D721Med (cell line): ENCODE data around the gene PLXNA4.

Experiments
- DNase-seq: peaks from one replicate; pipeline ENCODE4 v3.0.0; 2011; ENCODE audit warnings: low spot score; ENCODE audit not compliant: insufficient read length
- FAIRE-seq: peaks from 2 replicates; lab custom pipeline; 2011; peaks lifted over from hg19 to GRCh38; lab: Jason Lieb, UNC
- TF ChIP-seq, protein P1 (sequence below): IDR thresholded peaks from 2 replicates; pipeline ENCODE4 v1.5.1; 2012; ENCODE audit warnings: mild to moderate bottlenecking, control low read depth; ENCODE audit not compliant: insufficient read depth; ENCODE audit errors: missing control alignments

PLXNA4 gene

DNA sequence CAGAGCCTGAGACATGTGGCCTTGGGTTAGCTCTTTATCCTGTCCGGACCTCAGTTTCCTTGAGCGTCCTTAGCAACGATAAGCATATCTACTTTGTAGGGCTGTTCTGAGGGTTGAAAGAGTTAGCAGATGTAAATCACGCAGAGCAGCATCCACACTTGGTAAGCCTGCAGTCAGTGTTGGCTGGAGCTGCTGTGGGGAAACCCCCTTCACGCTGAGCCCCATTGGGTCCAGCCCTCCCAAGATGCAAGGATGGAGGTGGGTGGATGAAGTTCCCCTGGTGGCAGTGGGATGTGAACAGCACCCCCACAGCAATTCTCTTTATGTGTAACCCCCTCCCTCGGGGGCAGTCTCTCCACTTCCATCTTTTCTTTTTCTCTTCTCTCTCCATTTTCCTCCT is 109.9 kb downstream of the PLXNA4 start:
- DNase-seq (no peak), FAIRE-seq (no peak)
- TF ChIP-seq, protein P1, sequence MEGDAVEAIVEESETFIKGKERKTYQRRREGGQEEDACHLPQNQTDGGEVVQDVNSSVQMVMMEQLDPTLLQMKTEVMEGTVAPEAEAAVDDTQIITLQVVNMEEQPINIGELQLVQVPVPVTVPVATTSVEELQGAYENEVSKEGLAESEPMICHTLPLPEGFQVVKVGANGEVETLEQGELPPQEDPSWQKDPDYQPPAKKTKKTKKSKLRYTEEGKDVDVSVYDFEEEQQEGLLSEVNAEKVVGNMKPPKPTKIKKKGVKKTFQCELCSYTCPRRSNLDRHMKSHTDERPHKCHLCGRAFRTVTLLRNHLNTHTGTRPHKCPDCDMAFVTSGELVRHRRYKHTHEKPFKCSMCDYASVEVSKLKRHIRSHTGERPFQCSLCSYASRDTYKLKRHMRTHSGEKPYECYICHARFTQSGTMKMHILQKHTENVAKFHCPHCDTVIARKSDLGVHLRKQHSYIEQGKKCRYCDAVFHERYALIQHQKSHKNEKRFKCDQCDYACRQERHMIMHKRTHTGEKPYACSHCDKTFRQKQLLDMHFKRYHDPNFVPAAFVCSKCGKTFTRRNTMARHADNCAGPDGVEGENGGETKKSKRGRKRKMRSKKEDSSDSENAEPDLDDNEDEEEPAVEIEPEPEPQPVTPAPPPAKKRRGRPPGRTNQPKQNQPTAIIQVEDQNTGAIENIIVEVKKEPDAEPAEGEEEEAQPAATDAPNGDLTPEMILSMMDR = no peak

DNA sequence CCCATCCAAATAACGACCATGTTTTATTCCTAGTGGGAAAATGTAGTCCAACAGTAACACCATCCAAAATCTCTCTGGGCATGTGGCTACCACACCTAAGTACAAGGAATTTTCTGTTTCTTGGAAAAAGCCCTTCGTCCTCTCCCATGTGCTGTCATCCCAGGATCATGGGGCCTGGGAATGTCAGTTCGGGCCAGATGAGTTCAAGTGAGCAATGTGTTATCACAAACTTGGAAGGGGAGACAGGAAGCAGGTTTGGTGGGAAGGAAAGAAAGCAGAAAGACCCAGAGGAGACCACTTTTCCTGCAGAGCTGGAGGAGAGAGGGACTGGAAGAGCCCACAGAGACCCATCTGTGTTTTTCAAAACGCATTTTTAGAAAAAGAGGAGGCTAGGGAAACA is 110.8 kb downstream of the PLXNA4 start:
- DNase-seq = no peak
- no peak for FAIRE-seq
- TF ChIP-seq, protein P1 = no peak

DNA sequence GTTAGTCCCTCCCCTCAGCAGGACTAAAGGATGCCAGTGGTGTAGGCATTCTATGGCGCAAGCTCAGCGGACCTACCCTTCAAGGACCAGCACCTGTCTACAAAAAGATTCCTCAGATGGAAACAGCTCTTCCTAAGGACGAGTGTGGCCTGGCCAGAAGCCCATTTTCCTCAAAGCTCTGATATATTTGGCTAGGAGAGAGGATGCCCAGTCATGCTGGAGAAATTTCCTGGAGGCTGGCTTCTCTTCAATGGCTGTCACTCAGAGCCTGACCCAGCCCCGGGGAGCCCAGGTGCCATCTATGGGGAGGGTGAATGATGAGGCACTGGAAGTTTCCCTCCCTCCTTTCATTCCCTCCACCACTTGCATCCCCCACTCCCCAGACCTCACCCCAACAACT is 111.5 kb downstream of the PLXNA4 start:
- FAIRE-seq (no peak), DNase-seq (no peak)
- TF ChIP-seq, protein P1 = no peak

GRCh38 chr7:132463922-132464321 is 112.3 kb downstream of the PLXNA4 start:
- DNase-seq (no peak), FAIRE-seq (no peak)
- TF ChIP-seq, protein P1 = no peak

DNA sequence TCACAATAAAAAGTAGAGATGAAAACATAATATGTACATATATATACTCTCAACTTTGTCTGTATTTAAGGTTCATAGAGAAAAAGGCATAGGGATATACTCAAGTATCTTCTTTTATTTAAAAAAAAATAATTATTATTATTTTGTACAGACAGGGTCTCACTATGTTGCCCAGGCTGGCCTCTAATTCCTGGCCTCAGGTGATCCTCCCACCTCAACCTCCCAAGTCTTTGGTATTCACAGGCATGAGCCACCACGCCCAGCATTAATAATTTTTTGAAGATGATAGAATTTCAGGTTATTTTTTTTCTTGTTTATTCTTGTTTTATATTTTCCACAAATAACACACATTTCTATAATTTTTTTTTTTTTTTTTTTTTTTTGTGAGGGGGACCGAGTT is 113.8 kb downstream of the PLXNA4 start:
- DNase-seq (no peak), FAIRE-seq (no peak)
- TF ChIP-seq, protein P1 = no peak

DNA sequence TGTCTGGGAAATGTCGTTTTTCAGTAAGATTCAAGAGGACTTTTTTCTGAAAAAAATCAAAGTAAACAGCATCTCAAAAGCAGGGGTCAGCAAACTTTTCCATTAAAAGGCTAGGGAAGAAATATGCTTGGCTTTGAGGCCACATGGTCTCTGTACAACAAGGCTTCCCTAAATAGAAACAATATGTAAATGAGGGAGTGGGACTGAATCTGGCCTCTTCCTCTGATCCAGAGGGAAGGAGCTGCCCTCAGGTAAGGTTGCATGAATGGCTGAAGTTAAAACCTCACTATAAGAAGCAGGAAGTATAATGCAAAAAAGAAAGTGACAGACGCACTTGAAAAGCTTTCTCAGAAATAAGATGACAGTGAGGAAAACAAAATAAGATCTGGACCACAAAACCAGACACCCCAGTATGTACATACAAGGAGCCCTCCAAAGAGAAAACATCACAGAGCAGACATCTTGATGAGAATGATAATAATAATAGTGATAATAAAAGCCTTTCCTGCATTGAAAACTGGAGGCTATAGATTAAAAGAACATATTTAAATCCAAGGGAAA is 115.2 kb downstream of the PLXNA4 start:
- FAIRE-seq (no peak), DNase-seq (no peak)
- TF ChIP-seq, protein P1 = no peak

- TF ChIP-seq, protein P1 = no peak
- no peak for FAIRE-seq
- no peak for DNase-seq
Measured at GRCh38 chr7:132458729-132459128, 117.5 kb downstream of the PLXNA4 start.
